22Rv1 (cell line): ENCODE results near the gene BABAM2.

Source experiments
- ZFX ChIP-seq: fragments of 450-650 bp; IDR thresholded peaks from 2 replicates; pipeline ENCODE4 v1.6.1; 2017; ENCODE audit warnings: antibody characterized with exemption, borderline replicate concordance
- TF ChIP-seq, protein P1 (sequence below): fragments of 450-650 bp; IDR thresholded peaks from 2 replicates; pipeline ENCODE4 v1.5.1; 2017; ENCODE audit warnings: mild to moderate bottlenecking

DNA sequence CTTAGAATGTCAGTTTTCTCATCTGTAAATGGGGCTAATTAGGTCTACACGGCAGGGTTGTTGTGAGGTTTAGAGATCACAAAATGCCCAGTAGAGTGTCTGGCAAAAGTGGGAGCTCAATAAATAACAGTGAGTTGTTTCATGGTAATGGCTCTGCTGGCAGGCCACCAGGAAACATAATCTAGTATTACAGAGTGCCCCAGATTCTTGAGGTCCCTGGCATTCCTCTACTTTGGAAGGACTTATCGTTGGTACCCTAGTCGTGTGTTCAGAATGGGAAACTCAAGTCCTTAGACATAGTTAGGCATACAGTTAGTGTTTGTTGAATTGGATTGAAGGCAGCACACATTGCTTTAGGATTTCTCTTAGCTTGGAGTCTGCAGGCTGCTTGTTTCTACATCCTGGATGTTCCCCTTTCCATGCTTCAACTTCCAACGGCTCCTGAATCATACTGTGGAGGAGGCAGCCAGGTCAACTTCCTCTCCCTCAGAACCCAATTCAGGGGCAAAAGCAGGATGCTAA, 340.6 kb downstream of the BABAM2 start:
- TF ChIP-seq, protein P1, sequence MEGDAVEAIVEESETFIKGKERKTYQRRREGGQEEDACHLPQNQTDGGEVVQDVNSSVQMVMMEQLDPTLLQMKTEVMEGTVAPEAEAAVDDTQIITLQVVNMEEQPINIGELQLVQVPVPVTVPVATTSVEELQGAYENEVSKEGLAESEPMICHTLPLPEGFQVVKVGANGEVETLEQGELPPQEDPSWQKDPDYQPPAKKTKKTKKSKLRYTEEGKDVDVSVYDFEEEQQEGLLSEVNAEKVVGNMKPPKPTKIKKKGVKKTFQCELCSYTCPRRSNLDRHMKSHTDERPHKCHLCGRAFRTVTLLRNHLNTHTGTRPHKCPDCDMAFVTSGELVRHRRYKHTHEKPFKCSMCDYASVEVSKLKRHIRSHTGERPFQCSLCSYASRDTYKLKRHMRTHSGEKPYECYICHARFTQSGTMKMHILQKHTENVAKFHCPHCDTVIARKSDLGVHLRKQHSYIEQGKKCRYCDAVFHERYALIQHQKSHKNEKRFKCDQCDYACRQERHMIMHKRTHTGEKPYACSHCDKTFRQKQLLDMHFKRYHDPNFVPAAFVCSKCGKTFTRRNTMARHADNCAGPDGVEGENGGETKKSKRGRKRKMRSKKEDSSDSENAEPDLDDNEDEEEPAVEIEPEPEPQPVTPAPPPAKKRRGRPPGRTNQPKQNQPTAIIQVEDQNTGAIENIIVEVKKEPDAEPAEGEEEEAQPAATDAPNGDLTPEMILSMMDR: no peak
- TF ChIP-seq ZFX: no peak
